ENCODE results near the gene SEC22A.

SEC22A gene

GRCh38 chr3:123287051-123287961 lies 85.6 kb downstream of the SEC22A start:
- DNase-seq (ENCODE audit: low read depth in 2 of 2, low spot score in 1 of 2) = no peak

DNA sequence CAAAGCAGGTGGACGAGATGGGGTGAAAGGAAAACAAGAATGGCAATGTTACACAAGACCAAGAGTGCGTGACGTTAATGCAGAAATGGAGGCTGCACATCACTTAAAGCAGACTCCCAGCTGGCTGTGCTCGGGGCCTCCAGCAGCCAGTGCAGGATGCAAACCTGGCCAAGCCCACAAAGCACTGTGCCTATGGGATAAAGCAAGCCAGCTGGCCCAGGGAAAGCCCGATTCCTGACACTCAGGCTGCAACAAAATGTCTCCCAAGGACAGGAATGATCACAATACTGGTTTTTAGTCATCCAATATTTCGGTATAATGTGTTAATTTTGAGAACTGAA lies 86.2 kb downstream of the SEC22A start:
- no peak for DNase-seq (ENCODE audit: low read depth in 2 of 2, low spot score in 1 of 2)

DNA sequence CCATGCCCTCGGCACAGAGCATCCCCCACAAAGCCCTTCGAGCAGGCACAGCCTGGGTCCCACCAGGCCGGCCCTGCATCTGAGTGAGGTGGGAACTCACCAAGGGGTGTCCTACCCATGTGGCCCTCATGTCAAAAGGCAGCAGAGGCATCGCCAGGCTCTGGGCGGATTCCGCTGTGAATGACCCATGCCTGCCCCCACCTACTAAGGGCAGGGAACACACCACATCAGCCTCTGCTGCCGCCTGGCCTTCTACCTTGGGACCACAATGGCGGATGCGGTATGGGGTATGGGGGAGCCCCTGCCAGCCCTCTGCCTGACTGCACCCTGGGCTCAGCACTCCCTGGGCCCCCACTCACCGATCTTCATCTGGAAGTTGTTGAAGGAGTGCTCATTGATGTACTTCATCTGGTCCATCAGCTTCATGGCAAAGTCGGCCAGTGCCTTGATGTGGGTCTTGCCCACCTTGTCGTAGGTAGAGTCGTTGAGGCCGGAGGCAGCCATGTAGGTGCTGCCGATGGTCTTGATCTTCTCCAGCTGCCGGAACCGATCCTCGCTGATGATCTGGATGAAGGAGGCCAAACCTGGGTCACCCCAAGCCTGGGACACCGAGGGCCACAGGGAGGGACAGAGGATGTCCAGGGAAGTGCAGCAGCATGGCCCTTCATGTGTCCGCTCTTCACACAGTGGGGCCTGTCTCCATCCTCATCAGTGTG lies 87.8 kb downstream of the SEC22A start:
- no peak for DNase-seq (ENCODE audit: low read depth in 2 of 2, low spot score in 1 of 2)

DNA sequence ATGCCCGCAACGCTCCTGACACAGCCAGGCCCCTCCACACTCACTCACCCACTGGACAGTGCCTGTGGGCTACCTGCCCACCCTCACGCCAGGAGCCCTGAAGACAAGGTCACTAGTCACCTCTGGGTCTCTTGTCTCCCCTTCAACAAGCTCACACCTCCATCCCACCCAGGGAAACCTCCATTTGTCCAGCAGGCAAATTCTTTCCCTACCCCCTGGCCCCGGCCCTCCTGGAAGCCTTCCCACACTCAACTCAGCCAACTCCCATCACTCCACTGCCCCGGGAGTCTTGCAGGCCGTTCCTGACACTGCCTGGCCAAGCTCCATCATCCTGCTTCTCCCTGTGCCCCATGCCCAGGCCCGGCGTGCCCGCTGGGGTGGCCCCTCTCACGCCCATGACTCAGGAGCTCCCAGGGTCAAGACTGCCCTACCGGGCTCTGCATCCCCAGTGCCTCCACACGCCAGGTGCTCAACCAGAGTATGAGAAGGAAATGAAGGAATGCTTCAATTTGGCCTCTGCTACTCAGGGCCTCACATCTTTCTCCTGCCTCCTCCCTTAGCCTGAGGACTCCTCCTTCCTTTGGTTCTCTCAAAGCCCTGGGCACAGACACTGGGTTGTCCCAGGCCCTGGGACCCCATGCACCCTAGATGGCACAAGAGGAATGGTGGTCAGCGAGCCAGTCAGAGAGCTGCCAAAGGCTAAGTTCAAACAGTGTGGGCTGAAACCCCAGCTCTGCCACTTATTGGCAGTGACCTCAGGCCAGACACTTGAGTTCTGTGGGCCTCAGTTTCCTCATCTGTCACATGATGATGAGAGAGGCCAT lies 88.6 kb downstream of the SEC22A start:
- no peak for DNase-seq (ENCODE audit: low read depth in 2 of 2, low spot score in 1 of 2)

DNA sequence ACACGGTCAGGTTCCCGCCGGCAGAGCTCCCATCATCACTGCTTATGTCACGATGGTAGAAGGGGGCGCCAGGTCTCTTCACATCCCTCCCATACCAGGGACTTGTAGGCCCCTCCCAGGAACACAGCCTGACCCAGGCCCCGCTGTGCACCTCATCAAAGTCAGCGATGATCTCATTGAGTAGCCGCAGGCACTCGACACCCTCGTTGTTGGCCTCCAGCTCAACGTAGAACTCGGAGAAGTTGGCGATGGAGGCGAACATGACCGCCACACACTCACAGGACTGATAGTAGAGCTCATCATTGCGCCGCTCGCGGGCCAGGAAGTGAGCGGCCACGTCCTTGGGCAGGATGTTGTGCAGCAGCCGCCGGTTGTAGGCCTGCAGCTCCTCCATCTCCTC lies 89.2 kb downstream of the SEC22A start:
- DNase-seq (ENCODE audit: low read depth in 2 of 2, low spot score in 1 of 2) = no peak

DNA sequence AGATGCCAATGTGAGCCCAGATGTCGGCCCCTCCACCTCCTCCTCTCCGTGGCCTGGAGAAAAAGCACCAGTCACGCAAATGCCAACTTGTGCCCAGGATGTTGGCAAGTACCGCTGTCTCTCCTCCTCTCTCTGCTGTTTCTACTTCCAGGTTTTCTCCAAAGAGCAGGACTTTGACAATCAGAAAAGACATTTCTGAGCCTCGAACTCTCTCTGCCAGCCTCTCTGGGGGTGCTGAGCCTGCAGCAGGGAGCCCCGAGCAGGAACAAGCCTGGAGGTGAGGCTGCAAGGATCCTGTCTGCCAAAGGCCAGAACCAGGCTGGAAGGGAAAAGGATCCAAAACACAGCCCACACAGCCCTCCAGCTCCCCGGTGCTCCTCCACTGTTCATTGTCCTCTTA lies 89.7 kb downstream of the SEC22A start:
- no peak for DNase-seq (ENCODE audit: low read depth in 2 of 2, low spot score in 1 of 2)

GRCh38 chr3:123292321-123293310 lies 90.9 kb downstream of the SEC22A start:
- DNase-seq (ENCODE audit: low read depth in 2 of 2, low spot score in 1 of 2) = no peak

DNA sequence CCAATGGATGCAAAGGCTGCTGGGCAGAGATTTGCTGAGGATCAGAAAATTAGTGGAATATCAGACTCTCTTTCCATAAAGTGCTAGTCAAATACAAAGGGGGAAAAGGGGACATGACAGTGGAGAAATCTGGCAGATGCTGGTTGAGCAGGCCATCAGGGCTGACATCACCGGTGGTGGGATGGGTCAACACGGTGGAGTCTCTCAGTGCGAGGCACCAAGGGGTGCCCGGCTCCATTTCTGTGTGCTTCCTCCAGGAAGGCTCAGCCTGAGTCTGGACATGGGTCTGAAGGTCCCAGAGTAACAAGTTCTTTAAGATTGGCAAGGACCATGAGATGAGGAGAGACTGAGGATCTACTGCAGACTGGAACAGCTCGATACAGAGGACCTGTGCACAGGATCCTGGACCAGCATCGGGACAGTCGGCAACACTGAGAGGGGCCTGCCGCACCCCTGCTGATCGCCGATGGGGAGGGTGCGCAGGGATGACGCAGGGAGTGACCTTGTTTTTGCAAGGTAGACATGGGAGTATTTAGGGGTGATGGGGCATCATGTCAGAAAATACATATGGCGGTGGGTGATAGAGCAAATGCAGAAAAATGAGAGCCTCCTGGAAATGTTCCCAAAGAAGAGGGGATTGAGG lies 92.7 kb downstream of the SEC22A start:
- no peak for DNase-seq (ENCODE audit: low read depth in 2 of 2, low spot score in 1 of 2)

GRCh38 chr3:123295171-123295900 lies 93.6 kb downstream of the SEC22A start:
- DNase-seq (ENCODE audit: low read depth in 2 of 2, low spot score in 1 of 2) = no peak

GRCh38 chr3:123295901-123296250 lies 94.1 kb downstream of the SEC22A start:
- no peak for DNase-seq (ENCODE audit: low read depth in 2 of 2, low spot score in 1 of 2)

DNA sequence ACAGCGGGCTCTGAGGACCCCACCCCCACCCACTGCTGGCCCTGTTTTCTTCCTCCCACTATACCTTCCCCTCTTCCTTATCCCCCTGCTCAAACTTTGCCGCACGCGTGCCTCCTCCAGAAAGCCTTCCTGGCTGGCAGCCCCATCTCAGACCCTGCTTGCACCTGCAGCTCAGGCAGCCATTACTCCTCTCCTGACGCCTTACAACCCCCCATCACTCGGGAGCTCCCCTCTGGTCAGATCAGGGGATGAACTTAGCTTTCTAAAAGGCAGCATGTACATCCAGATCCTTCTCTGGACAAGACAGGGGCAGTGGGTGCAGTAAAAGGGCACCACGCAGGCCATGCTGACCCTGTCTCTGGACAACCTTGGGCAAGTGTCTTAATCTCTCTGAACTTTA lies 94.5 kb downstream of the SEC22A start:
- DNase-seq (ENCODE audit: low read depth in 2 of 2, low spot score in 1 of 2) = no peak

DNA sequence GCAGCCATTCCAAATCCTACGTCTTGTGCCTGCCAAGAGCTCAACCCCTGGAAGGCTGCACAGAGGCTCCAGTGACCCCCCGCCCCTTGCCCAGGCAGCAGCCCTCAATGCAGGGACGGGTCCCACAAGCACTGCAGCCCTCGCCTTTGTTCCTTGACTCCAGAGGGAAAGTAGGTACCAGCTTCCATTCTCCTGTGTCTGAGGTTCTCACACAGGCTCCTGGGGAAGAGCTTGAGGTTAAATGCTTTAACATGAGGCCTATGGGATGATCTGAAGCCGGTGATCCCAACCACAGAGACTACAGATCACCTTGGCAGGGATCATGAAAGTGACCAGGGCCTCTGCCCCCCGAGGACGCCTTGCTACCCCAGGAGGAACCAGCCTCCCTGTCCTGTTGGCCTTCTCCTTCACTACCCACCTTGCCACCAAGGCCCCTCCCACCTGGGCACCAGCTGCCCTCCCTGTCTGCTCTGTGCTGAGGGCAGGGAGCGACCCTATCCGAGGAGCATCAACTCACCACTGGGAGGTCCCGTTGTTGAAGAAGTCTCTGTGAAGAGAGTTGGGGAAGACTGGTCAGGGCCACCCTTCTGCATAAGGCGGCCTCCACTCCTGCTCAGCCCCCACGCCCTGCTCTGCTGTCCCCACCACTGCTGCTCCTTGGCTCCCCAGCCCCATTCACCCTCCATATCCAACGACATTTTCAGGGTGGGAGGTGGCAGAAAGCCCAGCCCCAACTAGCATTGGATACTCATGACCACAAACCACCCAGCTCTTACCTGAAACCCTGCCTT lies 95.3 kb downstream of the SEC22A start:
- DNase-seq (ENCODE audit: low read depth in 2 of 2, low spot score in 1 of 2) = no peak

DNA sequence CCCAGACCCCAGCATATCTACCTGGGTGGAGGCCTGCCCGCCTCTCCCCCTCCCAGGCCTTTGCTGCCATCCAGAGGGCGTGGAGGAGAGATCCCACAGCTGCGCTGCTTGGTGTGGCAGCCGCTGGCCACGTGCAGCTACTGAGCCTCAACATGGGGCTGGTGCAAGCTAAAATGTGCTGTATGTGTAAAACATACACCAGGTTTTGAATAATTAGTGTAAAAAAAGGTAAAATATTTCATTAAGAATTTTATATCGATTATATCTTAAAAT lies 95.8 kb downstream of the SEC22A start:
- DNase-seq (ENCODE audit: low read depth in 2 of 2, low spot score in 1 of 2) = no peak

DNA sequence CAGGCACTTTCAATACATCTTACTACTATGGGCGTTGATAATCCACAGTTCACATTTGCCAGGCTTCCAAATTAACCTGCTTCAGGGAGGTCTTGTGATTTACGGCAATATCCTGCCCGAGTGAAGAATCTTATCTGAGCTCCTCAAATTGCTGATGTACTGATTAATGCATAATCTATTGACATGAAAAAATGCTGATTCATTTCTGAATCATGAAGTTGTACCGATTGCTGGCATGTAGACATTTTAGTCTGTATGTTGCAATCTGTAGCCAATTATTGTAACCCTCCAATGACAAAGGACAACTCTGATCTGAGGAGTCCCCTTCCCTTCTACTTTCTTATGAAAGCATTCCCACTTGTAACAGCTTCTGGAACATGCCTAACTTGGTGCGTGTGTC lies 97.2 kb downstream of the SEC22A start:
- no peak for DNase-seq (ENCODE audit: low read depth in 2 of 2, low spot score in 1 of 2)

- no peak for DNase-seq (ENCODE audit: low read depth in 2 of 2, low spot score in 1 of 2)
Observed at GRCh38 chr3:123299581-123299980, 97.8 kb downstream of the SEC22A start.

DNA sequence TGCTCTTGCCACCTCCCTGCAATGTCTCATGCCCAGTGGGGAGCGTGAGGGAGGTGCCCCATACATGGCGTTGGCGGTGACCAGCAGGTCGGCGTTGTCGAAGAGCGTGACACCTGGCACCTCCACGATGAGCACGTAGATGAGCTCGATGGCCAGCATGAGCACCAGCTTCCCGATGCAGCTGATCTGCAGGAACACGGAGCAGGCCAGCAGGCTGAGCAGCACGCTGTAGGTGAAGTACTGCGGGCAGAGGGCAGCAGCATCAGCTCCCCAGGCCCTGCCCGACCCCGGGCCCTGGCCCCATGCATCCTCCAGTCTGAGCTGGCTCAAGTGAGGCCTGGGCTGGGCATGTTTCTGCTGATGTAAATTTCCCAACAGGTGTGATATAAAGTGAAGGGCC lies 98.3 kb downstream of the SEC22A start:
- DNase-seq (ENCODE audit: low read depth in 2 of 2, low spot score in 1 of 2) = no peak

DNA sequence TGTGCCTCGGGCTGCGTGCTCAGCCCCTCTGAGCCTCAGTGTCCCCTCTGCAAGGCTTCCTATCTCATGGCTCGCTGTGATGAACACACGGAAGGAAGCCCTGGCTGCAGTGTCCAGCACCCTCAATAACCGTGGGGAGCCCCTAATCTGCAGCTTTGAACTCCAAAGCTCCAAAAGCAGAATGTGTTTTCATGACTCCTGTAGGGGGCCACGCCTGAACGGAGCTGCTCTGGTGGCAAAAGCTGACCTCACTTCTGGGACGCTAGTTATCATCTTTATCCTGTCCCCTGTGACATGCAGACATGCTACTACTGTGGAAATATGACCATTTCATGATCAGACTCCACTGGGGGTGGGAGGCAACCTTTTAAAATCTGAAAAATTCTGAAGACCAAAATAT lies 98.8 kb downstream of the SEC22A start:
- DNase-seq (ENCODE audit: low read depth in 2 of 2, low spot score in 1 of 2) = no peak

- no peak for DNase-seq (ENCODE audit: low read depth in 2 of 2, low spot score in 1 of 2)
Observed at GRCh38 chr3:123301331-123302184, 99.8 kb downstream of the SEC22A start.
